Measurements from ENCODE around the gene KIRREL3.

DNA sequence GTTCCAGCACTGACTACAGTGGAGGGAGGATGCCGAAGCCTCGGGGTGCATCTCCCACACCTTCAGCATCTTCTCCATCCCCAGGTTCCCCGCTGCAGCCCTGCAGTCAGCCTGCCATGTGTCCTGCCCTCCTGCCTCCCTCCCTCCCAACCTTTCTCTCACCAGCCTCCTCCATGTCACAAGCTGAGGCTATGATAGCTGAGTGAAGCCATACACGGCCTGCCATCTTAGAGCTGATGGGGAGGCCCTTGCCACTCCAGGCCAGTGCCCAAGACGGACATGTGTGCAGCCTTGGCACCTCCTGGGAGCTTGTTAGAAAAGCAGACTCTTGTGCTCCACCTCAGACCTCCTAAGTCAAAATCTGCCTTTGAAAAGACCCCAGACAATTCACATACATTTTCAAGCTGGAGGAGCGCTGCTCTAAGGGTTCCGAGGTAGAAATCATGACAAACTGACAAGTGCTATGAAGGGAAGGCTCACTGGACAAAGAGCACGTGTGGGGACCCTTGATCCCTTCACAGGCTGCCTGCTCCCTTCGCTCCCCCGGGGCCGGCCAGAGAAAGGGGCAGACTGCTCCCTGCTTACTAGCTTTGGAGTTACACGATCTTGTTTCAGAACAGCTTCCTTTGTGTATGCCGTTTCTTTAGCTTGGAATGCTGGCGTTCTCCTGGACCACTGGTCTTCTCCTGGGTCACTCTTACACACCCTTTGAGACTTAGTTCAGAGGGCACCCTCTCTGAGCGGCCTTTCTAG, 521.2 kb downstream of the KIRREL3 start:
- TF ChIP-seq POLR2A (IDR thresholded peaks at IDR 0.05; ENCODE audit: low read depth, low read length) (no peak), POU2F2 (IDR thresholded peaks at IDR 0.05; ENCODE audit: low read depth, low read length) (no peak)
